Measurements from ENCODE around the gene NSFL1C. TPM values are rescaled to one million over a fixed set of nuclear protein-coding genes. Genes with fewer than 3 reads are reported as not detected.

Gene NSFL1C
- total RNA-seq, 1 experiment from 2014 or later, result 76.1 TPM

DNA sequence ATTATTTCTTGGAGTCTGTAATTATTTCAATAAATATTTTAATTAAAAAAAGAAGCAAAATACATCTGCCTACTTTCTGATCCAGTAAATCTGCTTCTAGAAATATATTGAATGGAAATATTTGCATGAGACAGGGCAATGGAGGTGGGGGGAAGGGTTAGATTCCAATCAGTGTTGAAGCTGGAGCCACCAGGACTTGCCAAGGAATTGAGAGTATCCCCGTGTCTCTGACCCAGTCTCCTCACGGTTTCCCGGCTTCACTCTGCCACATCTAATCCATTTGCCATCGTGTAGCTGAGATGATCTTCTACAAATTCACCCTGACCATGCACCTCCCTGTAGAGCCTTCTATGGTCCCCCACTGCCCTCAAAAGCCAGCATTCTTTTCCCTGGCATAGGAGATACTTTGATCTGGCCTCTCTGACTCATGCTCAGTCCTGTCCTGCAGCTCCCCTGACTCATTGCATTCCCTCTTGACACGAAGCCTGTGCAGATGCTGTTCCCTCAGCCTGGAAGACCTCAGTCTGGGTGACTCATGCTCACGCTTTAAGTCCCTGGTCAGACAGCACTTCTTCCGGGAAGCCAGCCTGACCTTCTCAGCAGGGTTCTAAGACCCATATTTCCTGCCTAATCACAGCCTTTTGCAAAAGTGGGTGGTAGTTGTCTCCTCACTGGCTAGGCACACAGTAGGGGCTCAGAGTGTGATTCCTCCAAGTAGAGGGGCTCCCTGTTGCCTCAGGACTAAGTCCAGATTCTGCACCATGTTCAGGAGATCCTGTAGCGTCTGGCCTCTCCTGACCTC is 50.8 kb downstream of the NSFL1C start:
- peak; percentile 97 for DNase-seq (ENCODE audit: unreplicated experiment)
- intact Hi-C loops (cut with micrococcal nuclease), result no loop called here
- Mint-ChIP-seq H3K9me3 (ENCODE audit: unreplicated experiment) (peaks cover 7% of the 10 kb centered on the region), H3K27me3 (ENCODE audit: insufficient read depth, unreplicated experiment) (no peaks in the 10 kb centered on the region), H3K4me1 (ENCODE audit: insufficient read depth, unreplicated experiment) (peaks cover 17% of the 10 kb centered on the region), H3K27ac (ENCODE audit: low read depth, unreplicated experiment) (peak overlapping the region; percentile 32), H3K4me3 (ENCODE audit: unreplicated experiment) (no peak overlapping the region), H3K36me3 (ENCODE audit: insufficient read depth, unreplicated experiment) (no peaks in the 10 kb centered on the region)
- ChIA-PET CTCF (no interaction called here), POLR2A (interaction anchor here (0.6 to 2.0 kb wide), 6 partner anchors 11 to 1201 kb away, joined by 3 to 6 read pairs (median 4); partner anchors contain the start of gene FKBP1A)
- BruUV-seq (replicated peaks), result no TSS peak
- TF ChIP-seq, protein P1, sequence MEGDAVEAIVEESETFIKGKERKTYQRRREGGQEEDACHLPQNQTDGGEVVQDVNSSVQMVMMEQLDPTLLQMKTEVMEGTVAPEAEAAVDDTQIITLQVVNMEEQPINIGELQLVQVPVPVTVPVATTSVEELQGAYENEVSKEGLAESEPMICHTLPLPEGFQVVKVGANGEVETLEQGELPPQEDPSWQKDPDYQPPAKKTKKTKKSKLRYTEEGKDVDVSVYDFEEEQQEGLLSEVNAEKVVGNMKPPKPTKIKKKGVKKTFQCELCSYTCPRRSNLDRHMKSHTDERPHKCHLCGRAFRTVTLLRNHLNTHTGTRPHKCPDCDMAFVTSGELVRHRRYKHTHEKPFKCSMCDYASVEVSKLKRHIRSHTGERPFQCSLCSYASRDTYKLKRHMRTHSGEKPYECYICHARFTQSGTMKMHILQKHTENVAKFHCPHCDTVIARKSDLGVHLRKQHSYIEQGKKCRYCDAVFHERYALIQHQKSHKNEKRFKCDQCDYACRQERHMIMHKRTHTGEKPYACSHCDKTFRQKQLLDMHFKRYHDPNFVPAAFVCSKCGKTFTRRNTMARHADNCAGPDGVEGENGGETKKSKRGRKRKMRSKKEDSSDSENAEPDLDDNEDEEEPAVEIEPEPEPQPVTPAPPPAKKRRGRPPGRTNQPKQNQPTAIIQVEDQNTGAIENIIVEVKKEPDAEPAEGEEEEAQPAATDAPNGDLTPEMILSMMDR (IDR thresholded peaks at IDR 0.05; ENCODE audit: unreplicated experiment), result no peak

DNA sequence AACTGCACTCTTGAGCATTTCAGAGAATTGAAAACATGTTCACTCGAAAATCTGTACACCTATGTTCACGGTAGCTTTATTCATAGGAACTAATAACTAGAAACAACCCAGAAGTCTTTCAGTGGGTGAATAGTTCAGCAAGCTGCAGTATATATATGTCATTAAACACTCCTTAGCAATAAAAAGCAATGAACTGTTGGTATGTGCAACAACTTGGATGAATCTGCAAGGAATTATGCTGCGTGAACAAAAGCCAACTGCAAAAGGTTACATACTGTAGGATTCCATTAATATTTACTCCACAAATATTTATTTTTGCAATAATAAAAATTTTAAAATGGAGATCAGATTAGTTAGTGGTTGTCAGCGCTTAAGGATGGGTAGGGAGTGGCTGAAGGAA is 51.7 kb downstream of the NSFL1C start:
- intact Hi-C loops (cut with micrococcal nuclease), result no loop called here
- H3K9me3 Mint-ChIP-seq (ENCODE audit: unreplicated experiment), result peaks cover under 1% of the 10 kb centered on the region
- POLR2A ChIA-PET, result interaction anchor here (0.8 to 2.0 kb wide), 4 partner anchors 12 to 23 kb away, joined by 3 to 6 read pairs (median 4); partner anchors contain the start of gene FKBP1A
- CTCF ChIA-PET, result interaction anchor here (0.9 kb wide), 1 partner anchor 23 kb away, joined by 3 read pairs; no protein-coding TSS in a partner anchor
- no TSS peak for BruUV-seq (replicated peaks)
- H3K27ac Mint-ChIP-seq (ENCODE audit: low read depth, unreplicated experiment), result no peak overlapping the region
- H3K27me3 Mint-ChIP-seq (ENCODE audit: insufficient read depth, unreplicated experiment), result no peaks in the 10 kb centered on the region
- H3K4me1 Mint-ChIP-seq (ENCODE audit: insufficient read depth, unreplicated experiment), result peaks cover 17% of the 10 kb centered on the region
- DNase-seq (ENCODE audit: unreplicated experiment), result no peak
- no peak overlapping the region for H3K4me3 Mint-ChIP-seq (ENCODE audit: unreplicated experiment)
- TF ChIP-seq, protein P1 (IDR thresholded peaks at IDR 0.05; ENCODE audit: unreplicated experiment), result no peak
- H3K36me3 Mint-ChIP-seq (ENCODE audit: insufficient read depth, unreplicated experiment), result no peaks in the 10 kb centered on the region

DNA sequence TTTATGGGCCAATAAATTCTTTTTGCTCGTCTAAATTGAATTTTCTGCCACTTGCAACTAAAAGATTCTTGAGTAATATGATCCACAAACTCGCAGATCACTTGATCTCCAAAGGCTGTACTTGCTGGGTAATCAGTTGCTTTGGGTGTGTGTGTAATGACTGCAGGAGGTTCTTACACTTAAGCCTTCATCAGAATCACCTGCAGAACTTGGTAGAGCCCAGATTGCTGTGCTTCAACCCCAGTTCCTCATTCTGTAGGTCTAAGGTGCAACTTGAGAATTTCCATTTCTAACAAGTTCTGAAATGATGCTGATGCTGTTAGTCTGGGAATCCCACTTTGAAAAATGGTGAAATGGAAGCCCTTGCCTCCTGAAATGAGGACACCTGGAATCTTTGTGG is 60.8 kb downstream of the NSFL1C start:
- Mint-ChIP-seq H3K27me3 (ENCODE audit: insufficient read depth, unreplicated experiment) (no peaks in the 10 kb centered on the region), H3K4me1 (ENCODE audit: insufficient read depth, unreplicated experiment) (peaks cover 6% of the 10 kb centered on the region), H3K4me3 (ENCODE audit: unreplicated experiment) (no peak overlapping the region), H3K9me3 (ENCODE audit: unreplicated experiment) (no peaks in the 10 kb centered on the region), H3K27ac (ENCODE audit: low read depth, unreplicated experiment) (no peak overlapping the region), H3K36me3 (ENCODE audit: insufficient read depth, unreplicated experiment) (no peaks in the 10 kb centered on the region)
- intact Hi-C loops (cut with micrococcal nuclease), result no loop called here
- TF ChIP-seq, protein P1 (IDR thresholded peaks at IDR 0.05; ENCODE audit: unreplicated experiment), result no peak
- ChIA-PET POLR2A (no interaction called here), CTCF (interaction anchor here (0.5 to 2.5 kb wide), 3 partner anchors 29 to 311 kb away, joined by 3 to 11 read pairs (median 3); no protein-coding TSS in a partner anchor)
- no TSS peak for BruUV-seq (replicated peaks)
- DNase-seq (ENCODE audit: unreplicated experiment), result no peak

DNA sequence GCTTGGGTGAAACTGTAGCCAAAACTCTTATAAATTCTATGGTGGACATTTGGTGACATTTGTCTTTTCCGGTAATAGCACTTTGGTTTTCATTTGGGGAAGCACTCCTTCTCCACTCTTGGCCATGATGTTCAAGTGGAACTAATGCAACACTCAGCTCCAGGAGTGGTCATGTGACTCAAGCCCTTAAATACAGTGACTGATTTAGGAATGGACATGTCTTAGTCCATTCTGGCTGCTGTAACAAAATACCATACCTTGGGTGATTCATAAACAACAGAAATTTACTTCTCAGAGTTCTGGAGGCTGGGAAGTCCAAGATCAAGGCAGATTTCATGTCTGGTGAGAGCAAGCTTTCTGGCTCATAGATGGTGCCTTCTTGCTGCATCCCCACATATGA is 63.0 kb downstream of the NSFL1C start:
- DNase-seq (ENCODE audit: unreplicated experiment), result no peak
- TF ChIP-seq, protein P1 (IDR thresholded peaks at IDR 0.05; ENCODE audit: unreplicated experiment), result no peak
- no peaks in the 10 kb centered on the region for H3K9me3 Mint-ChIP-seq (ENCODE audit: unreplicated experiment)
- BruUV-seq (replicated peaks), result no TSS peak
- H3K36me3 Mint-ChIP-seq (ENCODE audit: insufficient read depth, unreplicated experiment), result no peaks in the 10 kb centered on the region
- no peaks in the 10 kb centered on the region for H3K27me3 Mint-ChIP-seq (ENCODE audit: insufficient read depth, unreplicated experiment)
- CTCF ChIA-PET, result interaction anchor here (0.5 to 1.0 kb wide), 3 partner anchors 30 to 373 kb away, joined by 3 to 4 read pairs (median 3); no protein-coding TSS in a partner anchor
- no peak overlapping the region for H3K4me3 Mint-ChIP-seq (ENCODE audit: unreplicated experiment)
- peaks cover 17% of the 10 kb centered on the region for H3K4me1 Mint-ChIP-seq (ENCODE audit: insufficient read depth, unreplicated experiment)
- POLR2A ChIA-PET, result no interaction called here
- intact Hi-C loops (cut with micrococcal nuclease), result no loop called here
- no peak overlapping the region for H3K27ac Mint-ChIP-seq (ENCODE audit: low read depth, unreplicated experiment)

Measured in MCF 10A (cell line).